Mesendoderm (in vitro differentiated cells): ENCODE results near the gene HOXA10. TPM values are rescaled to one million over a fixed set of nuclear protein-coding genes. Genes with fewer than 3 reads are reported as not detected.

Source experiments
- DNase-seq: peaks from one replicate; pipeline ENCODE4 v3.0.0; 2013
- H2AK5ac ChIP-seq: 2 replicates; pipeline ENCODE4 v1.6.1; 2013; ENCODE audit warnings: low read length, inconsistent platforms
- H2BK120ac ChIP-seq: 2 replicates; pipeline ENCODE4 v1.6.1; 2013; ENCODE audit warnings: low read depth, mild to moderate bottlenecking, low read length, moderate library complexity, mixed read lengths
- H2BK15ac ChIP-seq: replicated peaks from 2 replicates; pipeline ENCODE4 v1.6.1; 2013; ENCODE audit warnings: low read depth, mild to moderate bottlenecking, moderate library complexity
- H2BK5ac ChIP-seq: 2 replicates; pipeline ENCODE4 v1.6.1; 2013; ENCODE audit warnings: low read length, inconsistent platforms
- H3K18ac ChIP-seq: 2 replicates; pipeline ENCODE4 v1.6.1; 2013; ENCODE audit warnings: mild to moderate bottlenecking, low read length, mixed read lengths
- H3K23ac ChIP-seq: one replicate; pipeline ENCODE4 v1.6.1; 2013; ENCODE audit warnings: low read length
- H3K27ac ChIP-seq: 2 replicates; pipeline ENCODE4 v1.5.1; 2013; ENCODE audit warnings: low read depth, mild to moderate bottlenecking, inconsistent platforms, low read length, moderate library complexity
- H3K27me3 ChIP-seq: 2 replicates; pipeline ENCODE4 v1.6.1; 2013; ENCODE audit warnings: low read length, control low read depth, mild to moderate bottlenecking, inconsistent platforms; ENCODE audit not compliant: insufficient read depth, poor library complexity
- H3K36me3 ChIP-seq: 2 replicates; pipeline ENCODE4 v1.6.1; 2013; ENCODE audit warnings: low read length, inconsistent platforms; ENCODE audit not compliant: control insufficient read depth, insufficient read depth
- H3K4ac ChIP-seq: one replicate; pipeline ENCODE4 v1.6.1; 2013; ENCODE audit warnings: low read depth, mild to moderate bottlenecking, low read length, moderate library complexity
- H3K4me1 ChIP-seq: 2 replicates; pipeline ENCODE4 v1.6.1; 2013; ENCODE audit warnings: low read depth, low read length, inconsistent platforms; ENCODE audit not compliant: control insufficient read depth
- H3K4me2 ChIP-seq: 2 replicates; pipeline ENCODE4 v1.6.1; 2013; ENCODE audit warnings: low read length
- H3K4me3 ChIP-seq: 2 replicates; pipeline ENCODE4 v1.5.1; 2013; ENCODE audit warnings: mild to moderate bottlenecking, low read length
- H3K56ac ChIP-seq: one replicate; pipeline ENCODE4 v1.6.1; 2013; ENCODE audit warnings: low read length
- H3K79me1 ChIP-seq: 2 replicates; pipeline ENCODE4 v1.6.1; 2013; ENCODE audit warnings: low read length, inconsistent platforms
- H3K79me2 ChIP-seq: 2 replicates; pipeline ENCODE4 v1.6.1; 2013; ENCODE audit warnings: mild to moderate bottlenecking, low read length; ENCODE audit not compliant: control insufficient read depth, insufficient read depth
- H3K9ac ChIP-seq: 2 replicates; pipeline ENCODE4 v1.6.1; 2013; ENCODE audit warnings: low read length, inconsistent platforms
- H4K5ac ChIP-seq: one replicate; pipeline ENCODE4 v1.6.1; 2013; ENCODE audit warnings: low read length
- H4K8ac ChIP-seq: one replicate; pipeline ENCODE4 v1.6.1; 2013; ENCODE audit warnings: low read depth, mild to moderate bottlenecking, control low read depth, low read length, moderate library complexity
- WGBS: extraction: QIAGEN DNeasy Blood & Tissue Kit; methylation state at CpG from one replicate; pipeline ENCODE4 v1.1.7; 2013; ENCODE audit warnings: low lambda C conversion rate, missing lambda C conversion rate; ENCODE audit not compliant: insufficient coverage; ENCODE audit errors: extremely low coverage; 5-methylcytosine and 5-hydroxymethylcytosine counted together
- polyA plus RNA-seq, 2 experiments: library from polyadenylated mRNA; stranded (reverse); fragments of 200-250 nt; gene quantifications; one replicate each; pipeline ENCODE4 v1.2.3, GENCODE V29; 2013

The HOXA10 gene
- not detected for polyA plus RNA-seq (2013, experiment 1 of 2)
- not detected for polyA plus RNA-seq (2013, experiment 2 of 2)

GRCh38 chr7:27173956-27174873 lies at the start of gene HOXA10:
TSS of gene HOXA10 (minus strand) at chr7:27174320. CDS start at chr7:27174306, 14 bp downstream.
- H4K8ac ChIP-seq = no peak within 1 kb of the TSS
- no peaks in the 10 kb centered on the region for H3K36me3 ChIP-seq
- H3K27me3 ChIP-seq = peaks cover 89% of the 10 kb centered on the region
- H3K9ac ChIP-seq = no peak within 1 kb of the TSS
- H3K23ac ChIP-seq = no peak within 1 kb of the TSS
- no peak for DNase-seq
- H4K5ac ChIP-seq = no peak within 1 kb of the TSS
- no peak within 1 kb of the TSS for H2BK120ac ChIP-seq
- H3K4me2 ChIP-seq = peak within 1 kb of the TSS; percentile 34
- no peaks in the 10 kb centered on the region for H3K79me2 ChIP-seq
- H3K4me3 ChIP-seq = no peak within 1 kb of the TSS
- peak within 1 kb of the TSS; percentile 5 for H3K18ac ChIP-seq
- no peak within 1 kb of the TSS for H2BK15ac ChIP-seq
- no peaks in the 10 kb centered on the region for H3K79me1 ChIP-seq
- H2AK5ac ChIP-seq = no peak within 1 kb of the TSS
- H2BK5ac ChIP-seq = no peak within 1 kb of the TSS
- WGBS = no CpG with 5 or more reads among the region's 82 CpGs
- H3K27ac ChIP-seq = no peak within 1 kb of the TSS
- H3K4me1 ChIP-seq = no peaks in the 10 kb centered on the region
- no peak within 1 kb of the TSS for H3K4ac ChIP-seq
- H3K56ac ChIP-seq = peak within 1 kb of the TSS; percentile 25

GRCh38 chr7:27221201-27221797 lies 47.2 kb upstream of the HOXA10 start:
- no peak for DNase-seq
- Histone ChIP-seq H2BK120ac (no peak overlapping the region), H2BK15ac (no peak overlapping the region), H2AK5ac (no peak overlapping the region), H3K27me3 (peaks cover 37% of the 10 kb centered on the region), H4K5ac (no peak overlapping the region), H3K18ac (no peak overlapping the region), H3K27ac (no peak overlapping the region), H3K4ac (no peak overlapping the region), H3K4me1 (no peaks in the 10 kb centered on the region), H3K4me2 (no peak overlapping the region), H3K4me3 (no peak overlapping the region), H3K79me1 (no peaks in the 10 kb centered on the region), H3K79me2 (no peaks in the 10 kb centered on the region), H3K36me3 (no peaks in the 10 kb centered on the region), H3K9ac (no peak overlapping the region), H2BK5ac (no peak overlapping the region), H3K23ac (no peak overlapping the region), H4K8ac (no peak overlapping the region), H3K56ac (no peak overlapping the region)
- no CpG with 5 or more reads among the region's 3 CpGs for WGBS

GRCh38 chr7:27220440-27220955 lies 46.4 kb upstream of the HOXA10 start:
- H2BK5ac ChIP-seq = no peak overlapping the region
- no peak overlapping the region for H2BK15ac ChIP-seq
- H3K79me1 ChIP-seq = no peaks in the 10 kb centered on the region
- WGBS = no CpG with 5 or more reads among the region's 45 CpGs
- no peak overlapping the region for H3K9ac ChIP-seq
- peaks cover 35% of the 10 kb centered on the region for H3K27me3 ChIP-seq
- H3K56ac ChIP-seq = peak overlapping the region; percentile 44
- no peak overlapping the region for H3K4me3 ChIP-seq
- DNase-seq = no peak
- H3K79me2 ChIP-seq = no peaks in the 10 kb centered on the region
- no peak overlapping the region for H3K4me2 ChIP-seq
- H3K27ac ChIP-seq = no peak overlapping the region
- H3K4ac ChIP-seq = no peak overlapping the region
- no peak overlapping the region for H3K23ac ChIP-seq
- H4K5ac ChIP-seq = no peak overlapping the region
- H2BK120ac ChIP-seq = no peak overlapping the region
- no peak overlapping the region for H3K18ac ChIP-seq
- no peak overlapping the region for H2AK5ac ChIP-seq
- H3K4me1 ChIP-seq = no peaks in the 10 kb centered on the region
- no peak overlapping the region for H4K8ac ChIP-seq
- H3K36me3 ChIP-seq = no peaks in the 10 kb centered on the region

DNA sequence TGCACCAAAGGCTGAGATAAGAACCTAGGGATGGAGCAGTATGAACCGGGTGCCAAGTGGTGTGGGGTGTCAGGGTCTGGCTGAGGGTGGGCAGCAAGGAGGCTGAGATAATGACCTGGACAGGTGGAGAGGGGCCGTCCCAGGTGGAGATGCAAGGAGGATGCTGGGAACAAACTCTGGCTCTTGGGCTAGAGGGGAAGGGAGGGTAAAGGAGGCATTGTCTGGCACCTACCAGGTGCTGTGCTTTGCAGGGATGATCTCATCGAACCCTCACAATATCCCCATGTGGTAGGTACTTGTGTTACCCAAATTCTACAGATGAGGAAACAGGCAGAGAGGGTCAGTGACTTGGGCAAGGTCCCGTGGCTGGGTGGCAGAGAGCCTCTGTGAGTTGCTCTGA lies 45.7 kb upstream of the HOXA10 start:
- no peaks in the 10 kb centered on the region for H3K36me3 ChIP-seq
- no peak overlapping the region for H3K23ac ChIP-seq
- no peak for DNase-seq
- H4K5ac ChIP-seq = no peak overlapping the region
- no peak overlapping the region for H4K8ac ChIP-seq
- no peak overlapping the region for H3K4ac ChIP-seq
- no peak overlapping the region for H3K27ac ChIP-seq
- H2BK5ac ChIP-seq = no peak overlapping the region
- H3K4me1 ChIP-seq = no peaks in the 10 kb centered on the region
- no peak overlapping the region for H3K9ac ChIP-seq
- H2BK15ac ChIP-seq = no peak overlapping the region
- no CpG with 5 or more reads among the region's 4 CpGs for WGBS
- H3K18ac ChIP-seq = no peak overlapping the region
- H3K27me3 ChIP-seq = peaks cover 31% of the 10 kb centered on the region
- H3K56ac ChIP-seq = no peak overlapping the region
- no peaks in the 10 kb centered on the region for H3K79me2 ChIP-seq
- H3K4me3 ChIP-seq = no peak overlapping the region
- H3K4me2 ChIP-seq = no peak overlapping the region
- H2AK5ac ChIP-seq = no peak overlapping the region
- H3K79me1 ChIP-seq = no peaks in the 10 kb centered on the region
- H2BK120ac ChIP-seq = no peak overlapping the region

GRCh38 chr7:27217951-27218350 lies 43.8 kb upstream of the HOXA10 start:
- Histone ChIP-seq H2AK5ac (no peak overlapping the region), H3K4ac (no peak overlapping the region), H4K8ac (no peak overlapping the region), H3K56ac (no peak overlapping the region), H2BK5ac (no peak overlapping the region), H2BK120ac (no peak overlapping the region), H3K18ac (no peak overlapping the region), H3K27ac (no peak overlapping the region), H3K4me1 (peaks cover 2% of the 10 kb centered on the region), H3K4me2 (no peak overlapping the region), H2BK15ac (no peak overlapping the region), H3K23ac (no peak overlapping the region), H3K36me3 (no peaks in the 10 kb centered on the region), H3K79me2 (no peaks in the 10 kb centered on the region), H3K9ac (no peak overlapping the region), H4K5ac (no peak overlapping the region), H3K27me3 (peaks cover 30% of the 10 kb centered on the region), H3K79me1 (no peaks in the 10 kb centered on the region), H3K4me3 (no peak overlapping the region)
- DNase-seq = no peak
